ENCODE measurements around the gene PKHD1. TPM values are rescaled to one million over a fixed set of nuclear protein-coding genes. Genes with fewer than 3 reads are reported as not detected.

PKHD1 gene
- total RNA-seq, 1 experiment from 2014 or later: 0.40 TPM

DNA sequence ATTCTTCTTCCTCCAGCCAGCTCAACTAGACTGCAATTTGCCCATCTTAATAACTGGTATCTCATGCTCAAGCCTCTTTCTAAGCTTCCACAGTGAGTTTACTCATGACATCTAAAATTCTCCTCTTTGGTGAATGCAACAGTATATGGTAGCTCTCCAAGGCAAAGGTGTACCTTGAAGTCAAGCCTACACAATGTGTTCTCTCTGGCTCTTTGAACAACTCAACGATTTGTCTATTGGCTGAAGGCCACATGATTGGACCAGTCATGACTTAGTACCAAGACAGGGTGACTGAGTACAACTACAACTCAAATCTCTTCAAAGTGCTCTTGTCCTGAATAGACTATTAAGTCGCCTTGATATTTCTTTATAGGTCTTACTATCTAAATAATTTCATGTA, 199.6 kb downstream of the PKHD1 start:
- BruUV-seq (replicated peaks): no TSS peak
- Histone ChIP-seq H3F3A (ENCODE audit: low read length, unreplicated experiment) (no peaks in the 10 kb centered on the region), H3K4me2 (ENCODE audit: low read length) (no peak overlapping the region), H3K4me3 (ENCODE audit: low read length) (no peak overlapping the region), H4K20me1 (ENCODE audit: low read length) (no peaks in the 10 kb centered on the region), H2AFZ (ENCODE audit: low read length) (no peak overlapping the region), H3K36me3 (ENCODE audit: low read depth, low read length) (no peaks in the 10 kb centered on the region), H3K27ac (ENCODE audit: low read length) (no peak overlapping the region), H3K9me2 (replicated peaks; ENCODE audit: low read length) (no peaks in the 10 kb centered on the region), H3K79me2 (ENCODE audit: low read length) (no peaks in the 10 kb centered on the region), H3K4me1 (ENCODE audit: insufficient read depth, low read length) (peaks cover 14% of the 10 kb centered on the region), H3K27me3 (ENCODE audit: low read length) (no peaks in the 10 kb centered on the region), H3K9me3 (ENCODE audit: low read length) (no peaks in the 10 kb centered on the region), H3K9ac (ENCODE audit: low read length) (no peak overlapping the region)
- TF ChIP-seq EZH2 (IDR thresholded peaks at IDR 0.05; ENCODE audit: low read length, unreplicated experiment): no peak
- ChIA-PET CTCF (no interaction called here), POLR2A (ENCODE audit: unreplicated experiment) (no interaction called here)
- DNase-seq: no peak
- intact Hi-C loops (cut with micrococcal nuclease): no loop called here
- ATAC-seq: no peak

DNA sequence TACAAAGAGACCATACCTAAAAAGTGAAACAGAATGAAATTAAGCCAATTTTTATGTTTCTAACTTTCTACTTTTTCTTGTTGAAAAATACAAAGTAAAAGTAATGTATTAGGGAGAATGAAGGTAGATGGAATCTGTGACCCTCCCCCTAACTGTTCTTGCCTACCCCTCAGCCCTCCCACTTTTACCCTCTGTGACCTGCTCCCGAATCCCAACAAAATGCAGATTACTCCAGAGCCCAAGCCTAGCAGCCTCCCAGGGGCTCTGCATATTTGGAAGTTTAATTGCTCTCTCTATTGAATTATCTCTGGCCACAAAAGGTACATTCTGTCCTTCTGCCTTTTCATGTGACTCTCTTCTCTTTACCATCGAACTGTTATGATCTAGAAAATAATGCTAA, 201.5 kb downstream of the PKHD1 start:
- POLR2A ChIA-PET (ENCODE audit: unreplicated experiment): no interaction called here
- no peak for ATAC-seq
- CTCF ChIA-PET: no interaction called here

DNA sequence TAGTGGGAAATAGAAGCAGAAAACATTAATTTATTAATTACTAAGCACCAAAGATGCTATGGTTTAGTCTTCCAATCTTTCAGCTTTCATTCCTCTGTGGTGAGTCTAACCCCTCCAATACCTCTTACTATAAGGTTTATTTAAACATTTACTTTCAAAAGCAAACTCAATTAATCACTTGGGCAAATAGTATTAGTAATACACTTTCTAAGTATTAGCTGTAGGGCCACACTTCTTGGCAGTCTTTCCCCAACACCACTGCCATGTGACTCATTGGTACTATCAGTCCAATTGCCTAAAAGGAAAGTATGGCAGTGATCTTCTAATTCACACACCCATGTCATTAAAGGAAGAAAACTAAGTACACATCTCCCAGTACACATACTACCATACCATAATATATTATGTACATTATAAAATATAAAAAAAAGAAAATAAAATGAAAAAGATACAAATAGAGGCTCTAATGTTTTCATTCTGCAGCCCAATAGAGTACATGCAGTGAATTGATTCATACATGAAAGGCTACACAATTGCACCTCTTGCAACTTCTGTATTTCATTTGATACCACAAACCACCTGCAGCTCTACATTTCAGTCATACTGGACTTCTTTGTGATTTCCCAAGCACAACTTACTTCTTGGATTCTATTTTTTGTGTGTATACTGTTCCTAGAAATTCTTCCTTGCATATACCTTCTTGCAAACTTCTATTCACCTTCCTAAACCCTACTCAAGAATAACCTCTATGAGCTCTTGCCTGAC, 218.6 kb downstream of the PKHD1 start:
- CTCF ChIA-PET: no interaction called here
- peak overlapping the region; percentile 59 for H3K9ac ChIP-seq (ENCODE audit: low read length)
- H3K9me2 ChIP-seq (replicated peaks; ENCODE audit: low read length): no peaks in the 10 kb centered on the region
- peak overlapping the region; percentile 95 for H3K27ac ChIP-seq (ENCODE audit: low read length)
- no peak overlapping the region for H2AFZ ChIP-seq (ENCODE audit: low read length)
- H4K20me1 ChIP-seq (ENCODE audit: low read length): no peaks in the 10 kb centered on the region
- H3K36me3 ChIP-seq (ENCODE audit: low read depth, low read length): no peaks in the 10 kb centered on the region
- H3F3A ChIP-seq (ENCODE audit: low read length, unreplicated experiment): peaks cover 22% of the 10 kb centered on the region
- peak; percentile 65 for ATAC-seq
- TF ChIP-seq, protein P1, sequence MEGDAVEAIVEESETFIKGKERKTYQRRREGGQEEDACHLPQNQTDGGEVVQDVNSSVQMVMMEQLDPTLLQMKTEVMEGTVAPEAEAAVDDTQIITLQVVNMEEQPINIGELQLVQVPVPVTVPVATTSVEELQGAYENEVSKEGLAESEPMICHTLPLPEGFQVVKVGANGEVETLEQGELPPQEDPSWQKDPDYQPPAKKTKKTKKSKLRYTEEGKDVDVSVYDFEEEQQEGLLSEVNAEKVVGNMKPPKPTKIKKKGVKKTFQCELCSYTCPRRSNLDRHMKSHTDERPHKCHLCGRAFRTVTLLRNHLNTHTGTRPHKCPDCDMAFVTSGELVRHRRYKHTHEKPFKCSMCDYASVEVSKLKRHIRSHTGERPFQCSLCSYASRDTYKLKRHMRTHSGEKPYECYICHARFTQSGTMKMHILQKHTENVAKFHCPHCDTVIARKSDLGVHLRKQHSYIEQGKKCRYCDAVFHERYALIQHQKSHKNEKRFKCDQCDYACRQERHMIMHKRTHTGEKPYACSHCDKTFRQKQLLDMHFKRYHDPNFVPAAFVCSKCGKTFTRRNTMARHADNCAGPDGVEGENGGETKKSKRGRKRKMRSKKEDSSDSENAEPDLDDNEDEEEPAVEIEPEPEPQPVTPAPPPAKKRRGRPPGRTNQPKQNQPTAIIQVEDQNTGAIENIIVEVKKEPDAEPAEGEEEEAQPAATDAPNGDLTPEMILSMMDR (conservative IDR thresholded peaks at IDR 0.05; ENCODE audit: low read depth, low read length): no peak
- TF ChIP-seq EZH2 (IDR thresholded peaks at IDR 0.05; ENCODE audit: low read length, unreplicated experiment) (no peak), EZH2phosphoT487 (IDR thresholded peaks at IDR 0.05; ENCODE audit: borderline replicate concordance, low read length) (no peak)
- peaks cover 78% of the 10 kb centered on the region for H3K4me1 ChIP-seq (ENCODE audit: insufficient read depth, low read length)
- H3K4me2 ChIP-seq (ENCODE audit: low read length): peak overlapping the region; percentile 62
- H3K9me3 ChIP-seq (ENCODE audit: low read length): no peaks in the 10 kb centered on the region
- POLR2A ChIA-PET (ENCODE audit: unreplicated experiment): no interaction called here
- H3K27me3 ChIP-seq (ENCODE audit: low read length): no peaks in the 10 kb centered on the region
- H3K79me2 ChIP-seq (ENCODE audit: low read length): no peaks in the 10 kb centered on the region
- intact Hi-C loops (cut with micrococcal nuclease): no loop called here
- no peak overlapping the region for H3K4me3 ChIP-seq (ENCODE audit: low read length)
- DNase-seq: peak; percentile 96
- BruUV-seq (replicated peaks): no TSS peak

More for the DNA sequence above, 201.5 kb downstream of the PKHD1 start:
- Histone ChIP-seq H3K4me2 (ENCODE audit: low read length) (no peak overlapping the region), H3F3A (ENCODE audit: low read length, unreplicated experiment) (no peaks in the 10 kb centered on the region), H3K79me2 (ENCODE audit: low read length) (no peaks in the 10 kb centered on the region), H2AFZ (ENCODE audit: low read length) (no peak overlapping the region), H3K4me3 (ENCODE audit: low read length) (no peak overlapping the region), H3K27ac (ENCODE audit: low read length) (no peak overlapping the region), H3K9me2 (replicated peaks; ENCODE audit: low read length) (no peaks in the 10 kb centered on the region), H3K36me3 (ENCODE audit: low read depth, low read length) (no peaks in the 10 kb centered on the region), H4K20me1 (ENCODE audit: low read length) (no peaks in the 10 kb centered on the region), H3K9me3 (ENCODE audit: low read length) (no peaks in the 10 kb centered on the region), H3K4me1 (ENCODE audit: insufficient read depth, low read length) (no peaks in the 10 kb centered on the region), H3K27me3 (ENCODE audit: low read length) (no peaks in the 10 kb centered on the region), H3K9ac (ENCODE audit: low read length) (no peak overlapping the region)
- TF ChIP-seq, protein P1 (conservative IDR thresholded peaks at IDR 0.05; ENCODE audit: low read depth, low read length): no peak
- TF ChIP-seq EZH2 (IDR thresholded peaks at IDR 0.05; ENCODE audit: low read length, unreplicated experiment): no peak
- TF ChIP-seq EZH2phosphoT487 (IDR thresholded peaks at IDR 0.05; ENCODE audit: borderline replicate concordance, low read length): no peak
- no peak for DNase-seq
- intact Hi-C loops (cut with micrococcal nuclease): no loop called here
- no TSS peak for BruUV-seq (replicated peaks)
